WTC11 (cell line): Measurements from ENCODE around the gene LAMA2. TPM values are rescaled to one million over a fixed set of nuclear protein-coding genes. Genes with fewer than 3 reads are reported as not detected.

ENCODE experiments used
- ATAC-seq: fragments of 200-7000 bp; cut with Tn5 transposase; 2 replicates; pipeline ENCODE4 v1.10.0; 2021; ENCODE audit warnings: mild to moderate bottlenecking, moderate library complexity
- CTCF ChIA-PET: fragments of 300-600 bp; sonication (Branson Sonifier 250); formaldehyde crosslinking; loops from one replicate; lab custom pipeline; 2021; ENCODE audit warnings: antibody characterized with exemption; lab: Charles Lee
- POLR2A ChIA-PET: fragments of 350-600 bp; sonication (Branson Sonifier 250); formaldehyde crosslinking; loops from one replicate; lab custom pipeline; 2021; ENCODE audit warnings: antibody characterized with exemption; lab: Charles Lee
- DNase-seq: peaks from one replicate; pipeline ENCODE4 v3.0.0; 2021; ENCODE audit warnings: low spot score
- H3K27ac Mint-ChIP-seq: 2 replicates; pipeline ENCODE4 v1.8.0; 2021; ENCODE audit warnings: mixed read lengths
- H3K27me3 Mint-ChIP-seq: 2 replicates; pipeline ENCODE4 v1.8.0; 2021; ENCODE audit warnings: low read depth, mild to moderate bottlenecking, moderate library complexity, mixed read lengths
- H3K36me3 Mint-ChIP-seq: 2 replicates; pipeline ENCODE4 v1.8.0; 2021; ENCODE audit warnings: mixed read lengths
- H3K4me1 Mint-ChIP-seq: 2 replicates; pipeline ENCODE4 v1.8.0; 2022; ENCODE audit warnings: mixed read lengths
- H3K4me3 Mint-ChIP-seq: 2 replicates; pipeline ENCODE4 v1.8.0; 2021; ENCODE audit warnings: mild to moderate bottlenecking, moderate library complexity, mixed read lengths
- H3K9me3 Mint-ChIP-seq: 2 replicates; pipeline ENCODE4 v1.8.0; 2021; ENCODE audit warnings: mixed read lengths
- AR ChIP-seq: fragments of 250-450 bp; sonication (Bioruptor Pico); IDR thresholded peaks from 2 replicates; pipeline ENCODE4 v1.9.0; 2021; ENCODE audit warnings: mild to moderate bottlenecking
- CBFB ChIP-seq: sonication (generic); formaldehyde crosslinking; IDR thresholded peaks from 2 replicates; pipeline ENCODE4 v1.8.1; 2022; ENCODE audit warnings: mild to moderate bottlenecking, low read depth, missing genetic modification reagents
- CDX4 ChIP-seq: fragments of 250-450 bp; sonication (Bioruptor Pico); IDR thresholded peaks from 2 replicates; pipeline ENCODE4 v1.9.0; 2021; ENCODE audit warnings: moderate library complexity, mild to moderate bottlenecking, inconsistent platforms, borderline replicate concordance
- E2F4 ChIP-seq: sonication (generic); formaldehyde crosslinking; IDR thresholded peaks from 2 replicates; pipeline ENCODE4 v1.8.1; 2022; ENCODE audit warnings: low read depth, mild to moderate bottlenecking, moderate library complexity, missing genetic modification reagents, borderline replicate concordance
- JAZF1 ChIP-seq: fragments of 250-450 bp; sonication (Bioruptor Pico); IDR thresholded peaks from 2 replicates; pipeline ENCODE4 v1.9.0; 2021; ENCODE audit warnings: moderate library complexity, mild to moderate bottlenecking, inconsistent platforms
- MYBL2 ChIP-seq: sonication (generic); formaldehyde crosslinking; IDR thresholded peaks from 2 replicates; pipeline ENCODE4 v1.8.1; 2023; ENCODE audit warnings: mild to moderate bottlenecking, moderate library complexity, missing genetic modification reagents
- NFE2L1 ChIP-seq: sonication (generic); formaldehyde crosslinking; IDR thresholded peaks from 2 replicates; pipeline ENCODE4 v1.8.1; 2023; ENCODE audit warnings: missing genetic modification reagents
- NR1H2 ChIP-seq: sonication (generic); formaldehyde crosslinking; IDR thresholded peaks from 2 replicates; pipeline ENCODE4 v1.9.0; 2021; ENCODE audit warnings: mild to moderate bottlenecking, moderate library complexity, missing genetic modification reagents
- PREB ChIP-seq: sonication (generic); formaldehyde crosslinking; IDR thresholded peaks from 2 replicates; pipeline ENCODE4 v1.8.1; 2022; ENCODE audit warnings: mild to moderate bottlenecking, missing genetic modification reagents, moderate library complexity, borderline replicate concordance
- RORB ChIP-seq: fragments of 250-450 bp; sonication (Bioruptor Pico); IDR thresholded peaks from 2 replicates; pipeline ENCODE4 v1.9.0; 2021; ENCODE audit warnings: mild to moderate bottlenecking
- ZBTB21 ChIP-seq: sonication (generic); formaldehyde crosslinking; IDR thresholded peaks from 2 replicates; pipeline ENCODE4 v1.8.1; 2023; ENCODE audit warnings: mild to moderate bottlenecking, missing genetic modification reagents, borderline replicate concordance
- ZNF219 ChIP-seq: sonication (generic); formaldehyde crosslinking; IDR thresholded peaks from 2 replicates; pipeline ENCODE4 v1.8.0; 2023; ENCODE audit warnings: missing genetic modification reagents, mild to moderate bottlenecking, borderline replicate concordance
- ZNF281 ChIP-seq: sonication (generic); formaldehyde crosslinking; IDR thresholded peaks from 2 replicates; pipeline ENCODE4 v1.8.0; 2023; ENCODE audit warnings: mild to moderate bottlenecking, missing genetic modification reagents
- ZNF396 ChIP-seq: fragments of 250-450 bp; sonication (Bioruptor Pico); IDR thresholded peaks from 2 replicates; pipeline ENCODE4 v1.8.0; 2021; ENCODE audit warnings: mild to moderate bottlenecking, moderate library complexity, borderline replicate concordance
- ZNF423 ChIP-seq: fragments of 250-450 bp; sonication (Bioruptor Pico); IDR thresholded peaks from 2 replicates; pipeline ENCODE4 v2.1.2; 2022; ENCODE audit warnings: mild to moderate bottlenecking, moderate library complexity
- total RNA-seq: library from RNA; stranded (reverse); gene quantifications from 3 replicates; pipeline ENCODE4 v1.2.3, GENCODE V29; 2021
- TF ChIP-seq, protein P1 (sequence below): sonication (generic); formaldehyde crosslinking; IDR thresholded peaks from 2 replicates; pipeline ENCODE4 v1.8.0; 2023; ENCODE audit warnings: missing genetic modification reagents
- TF ChIP-seq, protein P2 (sequence below): sonication (generic); formaldehyde crosslinking; IDR thresholded peaks from 2 replicates; pipeline ENCODE4 v1.8.0; 2022; ENCODE audit warnings: mild to moderate bottlenecking, missing genetic modification reagents

The LAMA2 gene
- total RNA-seq, 1 experiment from 2014 or later = 6.6 TPM

GRCh38 chr6:129411092-129411491 is 528.2 kb downstream of the LAMA2 start:
- Mint-ChIP-seq H3K4me1 (no peaks in the 10 kb centered on the region), H3K4me3 (no peak overlapping the region), H3K27me3 (no peaks in the 10 kb centered on the region), H3K36me3 (no peaks in the 10 kb centered on the region), H3K9me3 (no peaks in the 10 kb centered on the region), H3K27ac (no peak overlapping the region)
- no peak for DNase-seq
- POLR2A ChIA-PET = no interaction called here
- no peak for ATAC-seq
- CTCF ChIA-PET = no interaction called here
- TF ChIP-seq ZBTB21 (CRISPR knock-in tag) (no peak), AR (CRISPR knock-in tag) (no peak), ZNF423 (CRISPR knock-in tag) (no peak), E2F4 (CRISPR knock-in tag) (no peak), CBFB (CRISPR knock-in tag) (no peak)

DNA sequence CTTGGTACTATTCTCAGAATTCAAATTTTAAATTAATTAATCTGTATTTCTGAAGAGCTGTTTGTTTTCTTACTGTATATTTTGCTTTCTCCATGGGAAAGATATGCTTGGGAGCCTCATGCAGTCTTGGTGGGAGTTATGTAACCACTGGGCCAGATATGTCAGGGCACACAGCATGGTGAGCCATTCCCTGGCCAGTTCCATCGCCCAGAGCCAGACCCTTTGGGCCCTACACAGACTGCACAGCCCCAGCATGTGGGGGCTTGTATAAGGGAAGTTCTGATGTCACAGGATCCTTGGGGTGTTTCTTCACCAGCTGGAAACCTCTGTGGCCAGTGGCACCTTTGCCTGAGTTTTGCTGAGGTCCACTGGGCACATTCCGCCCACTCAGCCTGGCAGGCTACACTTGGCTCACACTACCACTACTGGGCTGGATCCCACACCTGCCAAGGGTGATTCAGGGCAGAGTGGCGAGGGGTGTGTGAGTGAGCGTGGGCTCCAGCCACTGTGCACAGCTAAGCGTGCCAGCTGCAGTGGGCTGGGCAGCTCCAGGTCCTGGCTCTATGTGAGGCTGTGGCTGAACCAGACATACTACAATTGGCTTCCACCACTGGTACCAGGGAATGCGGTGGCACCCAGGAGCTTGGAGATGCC is 533.5 kb downstream of the LAMA2 start:
- Mint-ChIP-seq H3K4me1 (no peaks in the 10 kb centered on the region), H3K4me3 (no peak overlapping the region), H3K27ac (no peak overlapping the region), H3K36me3 (no peaks in the 10 kb centered on the region), H3K27me3 (no peaks in the 10 kb centered on the region), H3K9me3 (no peaks in the 10 kb centered on the region)
- CTCF ChIA-PET = no interaction called here
- DNase-seq (no peak), ATAC-seq (no peak)
- TF ChIP-seq ZNF219 (no peak), ZNF423 (CRISPR knock-in tag) (no peak), NFE2L1 (CRISPR knock-in tag) (no peak), ZNF396 (CRISPR knock-in tag) (no peak), ZNF281 (no peak)
- POLR2A ChIA-PET = no interaction called here

DNA sequence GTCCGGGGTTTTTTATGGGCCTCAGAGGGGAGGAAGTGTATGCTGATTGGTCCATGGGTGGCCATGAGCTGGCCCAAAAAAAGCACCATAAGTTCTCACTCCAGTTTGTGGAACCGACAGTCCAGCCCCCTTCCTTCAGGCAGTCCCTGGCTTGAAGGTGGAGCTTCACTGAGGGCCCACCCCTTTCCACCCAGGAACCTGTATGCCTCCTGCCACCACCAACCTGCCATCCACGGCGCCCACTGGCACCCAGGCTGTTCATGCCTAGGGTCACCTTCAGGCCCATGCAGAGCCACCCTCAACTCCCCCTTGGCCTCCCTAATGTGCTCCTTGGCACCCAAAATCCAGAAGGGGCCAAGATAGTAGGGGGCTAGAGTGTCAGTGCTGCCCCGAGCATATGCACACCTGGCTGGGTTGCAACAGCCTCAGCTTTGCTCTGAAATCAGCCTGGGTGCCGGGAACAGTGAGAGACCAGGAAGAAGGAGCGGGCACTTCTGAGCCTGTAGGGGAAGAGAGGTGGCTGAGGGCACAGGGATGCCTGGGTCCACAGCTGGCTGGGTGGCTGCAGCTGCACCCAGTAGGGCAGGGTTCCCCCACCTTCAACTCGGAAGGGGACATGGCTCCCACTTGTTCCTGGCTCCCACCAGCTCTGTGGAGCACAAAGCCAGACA is 534.6 kb downstream of the LAMA2 start:
- Mint-ChIP-seq H3K27ac (no peak overlapping the region), H3K9me3 (no peaks in the 10 kb centered on the region), H3K4me3 (no peak overlapping the region), H3K4me1 (no peaks in the 10 kb centered on the region), H3K27me3 (no peaks in the 10 kb centered on the region), H3K36me3 (no peaks in the 10 kb centered on the region)
- CTCF ChIA-PET = no interaction called here
- POLR2A ChIA-PET = no interaction called here
- ATAC-seq = no peak
- DNase-seq = no peak
- TF ChIP-seq PREB (no peak), CDX4 (CRISPR knock-in tag) (no peak), NR1H2 (no peak), JAZF1 (CRISPR knock-in tag) (no peak), RORB (CRISPR knock-in tag) (no peak), ZNF281 (no peak), MYBL2 (CRISPR knock-in tag) (no peak)
- TF ChIP-seq, protein P1, sequence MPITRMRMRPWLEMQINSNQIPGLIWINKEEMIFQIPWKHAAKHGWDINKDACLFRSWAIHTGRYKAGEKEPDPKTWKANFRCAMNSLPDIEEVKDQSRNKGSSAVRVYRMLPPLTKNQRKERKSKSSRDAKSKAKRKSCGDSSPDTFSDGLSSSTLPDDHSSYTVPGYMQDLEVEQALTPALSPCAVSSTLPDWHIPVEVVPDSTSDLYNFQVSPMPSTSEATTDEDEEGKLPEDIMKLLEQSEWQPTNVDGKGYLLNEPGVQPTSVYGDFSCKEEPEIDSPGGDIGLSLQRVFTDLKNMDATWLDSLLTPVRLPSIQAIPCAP (CRISPR knock-in tag) = no peak
- TF ChIP-seq, protein P2, sequence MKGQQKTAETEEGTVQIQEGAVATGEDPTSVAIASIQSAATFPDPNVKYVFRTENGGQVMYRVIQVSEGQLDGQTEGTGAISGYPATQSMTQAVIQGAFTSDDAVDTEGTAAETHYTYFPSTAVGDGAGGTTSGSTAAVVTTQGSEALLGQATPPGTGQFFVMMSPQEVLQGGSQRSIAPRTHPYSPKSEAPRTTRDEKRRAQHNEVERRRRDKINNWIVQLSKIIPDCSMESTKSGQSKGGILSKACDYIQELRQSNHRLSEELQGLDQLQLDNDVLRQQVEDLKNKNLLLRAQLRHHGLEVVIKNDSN (CRISPR knock-in tag) = no peak
